Neural cell (in vitro differentiated cells): ENCODE measurements around the gene NFIB. TPM values are rescaled to one million over a fixed set of nuclear protein-coding genes. Genes with fewer than 3 reads are reported as not detected.

ENCODE experiments used
- H2AFZ ChIP-seq: fragments of 200-600, 300-800 bp; sonication (generic), shearing (Covaris generic); 2 replicates; pipeline ENCODE4 v1.6.0; 2014; ENCODE audit warnings: low read depth, mild to moderate bottlenecking, antibody characterized with exemption, low read length, moderate library complexity
- H3F3A ChIP-seq: fragments of 200-600 bp; shearing (Covaris generic); 2 replicates; pipeline ENCODE4 v1.6.1; 2016; ENCODE audit warnings: mild to moderate bottlenecking, moderate library complexity, mixed read lengths, antibody characterized with exemption, low read length; ENCODE audit not compliant: insufficient read depth, poor library complexity, severe bottlenecking
- H3K27ac ChIP-seq: fragments of 200-600, 300-800 bp; sonication (generic), shearing (Covaris generic); 2 replicates; pipeline ENCODE4 v1.5.1; 2014; ENCODE audit warnings: mild to moderate bottlenecking, low read length, moderate library complexity
- H3K27me3 ChIP-seq: fragments of 300-800, 200-600 bp; sonication (generic), shearing (Covaris generic); 2 replicates; pipeline ENCODE4 v1.6.0; 2014; ENCODE audit warnings: mild to moderate bottlenecking, low read depth, low read length, moderate library complexity; ENCODE audit not compliant: insufficient read depth
- H3K36me3 ChIP-seq: fragments of 300-800, 200-600 bp; sonication (generic), shearing (Covaris generic); 2 replicates; pipeline ENCODE4 v1.5.1; 2014; ENCODE audit warnings: mild to moderate bottlenecking, antibody characterized with exemption, low read length, moderate library complexity; ENCODE audit not compliant: insufficient read depth
- H3K4me2 ChIP-seq: fragments of 300-800, 200-600 bp; sonication (generic), shearing (Covaris generic); 2 replicates; pipeline ENCODE4 v1.6.0; 2014; ENCODE audit warnings: mild to moderate bottlenecking, low read length
- H3K4me3 ChIP-seq: fragments of 300-800, 200-600 bp; sonication (generic), shearing (Covaris generic); 2 replicates; pipeline ENCODE4 v1.5.1; 2014; ENCODE audit warnings: mild to moderate bottlenecking, low read length, moderate library complexity
- H3K79me2 ChIP-seq: fragments of 200-600 bp; shearing (Covaris generic); replicated peaks from 2 replicates; pipeline ENCODE4 v1.6.0; 2014; ENCODE audit warnings: mild to moderate bottlenecking, low read length, moderate library complexity; ENCODE audit not compliant: insufficient read depth
- H3K9ac ChIP-seq: fragments of 300-800, 200-600 bp; sonication (generic), shearing (Covaris generic); 2 replicates; pipeline ENCODE4 v1.6.1; 2016; ENCODE audit warnings: mild to moderate bottlenecking, low read length, mixed read lengths
- H3K9me2 ChIP-seq: fragments of 200-600 bp; shearing (Covaris generic); 2 replicates; pipeline ENCODE4 v1.6.1; 2016; ENCODE audit warnings: mild to moderate bottlenecking, low read length, mixed read lengths; ENCODE audit not compliant: insufficient read depth
- H3K9me3 ChIP-seq: fragments of 200-600, 300-800 bp; sonication (generic), shearing (Covaris generic); 2 replicates; pipeline ENCODE4 v1.6.1; 2016; ENCODE audit warnings: mild to moderate bottlenecking, mixed run types, low read length, moderate library complexity, mixed read lengths
- H4K20me1 ChIP-seq: fragments of 200-600 bp; shearing (Covaris generic); 2 replicates; pipeline ENCODE4 v1.6.1; 2016; ENCODE audit warnings: mild to moderate bottlenecking, mixed run types; ENCODE audit not compliant: insufficient read depth
- EP300 ChIP-seq: fragments of 450-650 bp; conservative IDR thresholded peaks from 2 replicates; pipeline ENCODE4 v1.6.1; 2014; ENCODE audit warnings: antibody characterized with exemption, mild to moderate bottlenecking, moderate library complexity; ENCODE audit not compliant: poor library complexity, severe bottlenecking
- EZH2 ChIP-seq: fragments of 200-600, 300-800 bp; shearing (Covaris generic), sonication (generic); IDR thresholded peaks from 2 replicates; pipeline ENCODE4 v1.6.1; 2014; ENCODE audit warnings: antibody characterized with exemption, low read length, borderline replicate concordance, mild to moderate bottlenecking; ENCODE audit not compliant: insufficient read depth, poor library complexity, severe bottlenecking
- MXI1 ChIP-seq: fragments of 450-650 bp; conservative IDR thresholded peaks from 2 replicates; pipeline ENCODE4 v1.6.1; 2014; ENCODE audit warnings: antibody characterized with exemption, mild to moderate bottlenecking; ENCODE audit not compliant: poor library complexity, severe bottlenecking
- POLR2AphosphoS5 ChIP-seq: IDR thresholded peaks from 2 replicates; pipeline ENCODE4 v1.6.1; 2012
- RAD21 ChIP-seq: fragments of 450-650 bp; conservative IDR thresholded peaks from 2 replicates; pipeline ENCODE4 v1.6.1; 2014; ENCODE audit warnings: antibody characterized with exemption, mild to moderate bottlenecking, moderate library complexity
- SMC3 ChIP-seq: fragments of 450-650 bp; conservative IDR thresholded peaks from 2 replicates; pipeline ENCODE4 v1.6.1; 2014; ENCODE audit warnings: antibody characterized with exemption, mild to moderate bottlenecking, moderate library complexity; ENCODE audit not compliant: poor library complexity
- TAF1 ChIP-seq: IDR thresholded peaks from 2 replicates; pipeline ENCODE4 v1.6.1; 2012; ENCODE audit warnings: low read depth
- polyA plus RNA-seq: library from polyadenylated mRNA; depleted of rRNA; stranded (reverse); fragments of >200 nt; gene quantifications from 2 replicates; pipeline ENCODE4 v1.2.3, GENCODE V29; 2014
- TF ChIP-seq, protein P1 (sequence below): IDR thresholded peaks from 2 replicates; pipeline ENCODE4 v1.6.1; 2012; ENCODE audit warnings: borderline replicate concordance
- TF ChIP-seq, protein P2 (sequence below): fragments of 450-650 bp; IDR thresholded peaks from 2 replicates; pipeline ENCODE4 v1.5.1; 2014; ENCODE audit warnings: antibody characterized with exemption, mild to moderate bottlenecking, moderate library complexity; ENCODE audit not compliant: poor library complexity, severe bottlenecking

The NFIB gene
- polyA plus RNA-seq, 1 donor from 2014 or later, result 0.73 TPM

DNA sequence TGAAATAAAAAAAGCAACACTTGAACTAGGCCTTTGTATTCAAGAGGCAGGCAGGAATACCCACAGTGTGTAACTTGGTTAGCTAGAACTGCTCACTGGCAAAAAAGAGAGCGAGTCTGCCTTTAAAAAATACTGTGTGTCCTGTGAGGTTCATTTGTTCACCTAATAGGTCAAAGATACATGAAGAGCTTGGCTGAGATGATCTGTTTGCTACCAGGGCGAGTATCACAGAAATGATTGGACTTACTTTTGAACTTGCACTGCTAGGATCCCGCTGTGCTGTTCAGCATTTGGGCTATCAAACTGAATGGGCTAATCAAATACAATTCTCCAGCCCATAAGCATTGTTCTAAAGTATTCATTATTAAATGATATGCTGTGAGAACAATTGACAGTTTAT is 229.1 kb downstream of the NFIB start:
- no peaks in the 10 kb centered on the region for H4K20me1 ChIP-seq
- no peaks in the 10 kb centered on the region for H3F3A ChIP-seq
- H3K9me3 ChIP-seq, result no peaks in the 10 kb centered on the region
- no peaks in the 10 kb centered on the region for H3K9me2 ChIP-seq
- no peaks in the 10 kb centered on the region for H3K36me3 ChIP-seq
- H3K4me3 ChIP-seq, result no peak overlapping the region
- no peaks in the 10 kb centered on the region for H3K79me2 ChIP-seq
- H3K4me2 ChIP-seq, result no peak overlapping the region
- no peak overlapping the region for H3K9ac ChIP-seq
- no peak overlapping the region for H2AFZ ChIP-seq
- no peaks in the 10 kb centered on the region for H3K27me3 ChIP-seq
- TF ChIP-seq TAF1, result no peak
- TF ChIP-seq RAD21, result no peak
- TF ChIP-seq, protein P1, sequence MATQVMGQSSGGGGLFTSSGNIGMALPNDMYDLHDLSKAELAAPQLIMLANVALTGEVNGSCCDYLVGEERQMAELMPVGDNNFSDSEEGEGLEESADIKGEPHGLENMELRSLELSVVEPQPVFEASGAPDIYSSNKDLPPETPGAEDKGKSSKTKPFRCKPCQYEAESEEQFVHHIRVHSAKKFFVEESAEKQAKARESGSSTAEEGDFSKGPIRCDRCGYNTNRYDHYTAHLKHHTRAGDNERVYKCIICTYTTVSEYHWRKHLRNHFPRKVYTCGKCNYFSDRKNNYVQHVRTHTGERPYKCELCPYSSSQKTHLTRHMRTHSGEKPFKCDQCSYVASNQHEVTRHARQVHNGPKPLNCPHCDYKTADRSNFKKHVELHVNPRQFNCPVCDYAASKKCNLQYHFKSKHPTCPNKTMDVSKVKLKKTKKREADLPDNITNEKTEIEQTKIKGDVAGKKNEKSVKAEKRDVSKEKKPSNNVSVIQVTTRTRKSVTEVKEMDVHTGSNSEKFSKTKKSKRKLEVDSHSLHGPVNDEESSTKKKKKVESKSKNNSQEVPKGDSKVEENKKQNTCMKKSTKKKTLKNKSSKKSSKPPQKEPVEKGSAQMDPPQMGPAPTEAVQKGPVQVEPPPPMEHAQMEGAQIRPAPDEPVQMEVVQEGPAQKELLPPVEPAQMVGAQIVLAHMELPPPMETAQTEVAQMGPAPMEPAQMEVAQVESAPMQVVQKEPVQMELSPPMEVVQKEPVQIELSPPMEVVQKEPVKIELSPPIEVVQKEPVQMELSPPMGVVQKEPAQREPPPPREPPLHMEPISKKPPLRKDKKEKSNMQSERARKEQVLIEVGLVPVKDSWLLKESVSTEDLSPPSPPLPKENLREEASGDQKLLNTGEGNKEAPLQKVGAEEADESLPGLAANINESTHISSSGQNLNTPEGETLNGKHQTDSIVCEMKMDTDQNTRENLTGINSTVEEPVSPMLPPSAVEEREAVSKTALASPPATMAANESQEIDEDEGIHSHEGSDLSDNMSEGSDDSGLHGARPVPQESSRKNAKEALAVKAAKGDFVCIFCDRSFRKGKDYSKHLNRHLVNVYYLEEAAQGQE, result no peak
- TF ChIP-seq POLR2AphosphoS5, result no peak
- TF ChIP-seq MXI1, result no peak
- TF ChIP-seq, protein P2, sequence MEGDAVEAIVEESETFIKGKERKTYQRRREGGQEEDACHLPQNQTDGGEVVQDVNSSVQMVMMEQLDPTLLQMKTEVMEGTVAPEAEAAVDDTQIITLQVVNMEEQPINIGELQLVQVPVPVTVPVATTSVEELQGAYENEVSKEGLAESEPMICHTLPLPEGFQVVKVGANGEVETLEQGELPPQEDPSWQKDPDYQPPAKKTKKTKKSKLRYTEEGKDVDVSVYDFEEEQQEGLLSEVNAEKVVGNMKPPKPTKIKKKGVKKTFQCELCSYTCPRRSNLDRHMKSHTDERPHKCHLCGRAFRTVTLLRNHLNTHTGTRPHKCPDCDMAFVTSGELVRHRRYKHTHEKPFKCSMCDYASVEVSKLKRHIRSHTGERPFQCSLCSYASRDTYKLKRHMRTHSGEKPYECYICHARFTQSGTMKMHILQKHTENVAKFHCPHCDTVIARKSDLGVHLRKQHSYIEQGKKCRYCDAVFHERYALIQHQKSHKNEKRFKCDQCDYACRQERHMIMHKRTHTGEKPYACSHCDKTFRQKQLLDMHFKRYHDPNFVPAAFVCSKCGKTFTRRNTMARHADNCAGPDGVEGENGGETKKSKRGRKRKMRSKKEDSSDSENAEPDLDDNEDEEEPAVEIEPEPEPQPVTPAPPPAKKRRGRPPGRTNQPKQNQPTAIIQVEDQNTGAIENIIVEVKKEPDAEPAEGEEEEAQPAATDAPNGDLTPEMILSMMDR, result no peak
- no peak for TF ChIP-seq SMC3
- TF ChIP-seq EZH2, result no peak
- TF ChIP-seq EP300, result no peak
- H3K27ac ChIP-seq, result no peak overlapping the region

DNA sequence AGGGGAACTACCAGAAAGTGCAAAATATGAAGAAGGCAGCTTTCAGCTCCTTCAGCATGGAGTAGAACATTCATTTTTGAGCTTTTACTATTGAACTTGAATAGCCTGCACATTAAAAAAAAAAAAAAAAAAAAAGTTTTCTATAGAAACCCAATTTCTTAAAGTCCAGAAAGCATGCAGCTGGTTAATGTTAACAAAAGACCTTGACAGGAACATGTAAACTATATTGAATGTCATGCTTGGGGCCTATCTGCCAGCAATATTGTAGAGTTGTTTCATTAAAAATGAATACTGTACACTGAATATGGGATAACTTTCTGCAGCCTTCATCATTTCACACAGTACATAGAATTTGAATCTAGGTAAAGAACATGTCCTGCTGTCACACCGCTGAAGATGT is 230.6 kb downstream of the NFIB start:
- H3K9ac ChIP-seq, result no peak overlapping the region
- no peaks in the 10 kb centered on the region for H3K36me3 ChIP-seq
- no peaks in the 10 kb centered on the region for H3K27me3 ChIP-seq
- H3K27ac ChIP-seq, result no peak overlapping the region
- H3K79me2 ChIP-seq, result no peaks in the 10 kb centered on the region
- H3K4me2 ChIP-seq, result no peak overlapping the region
- H4K20me1 ChIP-seq, result no peaks in the 10 kb centered on the region
- TF ChIP-seq SMC3 (no peak), RAD21 (no peak), POLR2AphosphoS5 (no peak), TAF1 (no peak), MXI1 (no peak), EZH2 (no peak), EP300 (no peak)
- TF ChIP-seq, protein P1, result no peak
- TF ChIP-seq, protein P2, result no peak
- H3K9me3 ChIP-seq, result no peaks in the 10 kb centered on the region
- H2AFZ ChIP-seq, result no peak overlapping the region
- no peaks in the 10 kb centered on the region for H3F3A ChIP-seq
- H3K4me3 ChIP-seq, result no peak overlapping the region
- no peaks in the 10 kb centered on the region for H3K9me2 ChIP-seq
